ENCODE measurements around the gene SRR. TPM values are rescaled to one million over a fixed set of nuclear protein-coding genes. Genes with fewer than 3 reads are reported as not detected.

SRR gene
- total and polyA plus RNA-seq, 9 of the 15 experiments (the other 6 are each of a cell fraction or from before 2014, with no cell fraction given): 5.0 to 19.4 (median 7.9) TPM

- FAIRE-seq: no peak
- POLR2A ChIA-PET: interaction anchor here (0.7 kb wide), 1 partner anchor 1520 kb away, joined by 5 read pairs; no protein-coding TSS in a partner anchor
- no peaks in the 10 kb centered on the region for H3K79me2 ChIP-seq (ENCODE audit: control insufficient read depth, insufficient read depth, low read length)
- WGBS (ENCODE audit: insufficient coverage, low coverage, missing lambda C conversion rate): 88% methylated on average over 11 of the region's 13 CpGs
- in situ Hi-C loops (cut with MboI): no loop called here
- no TSS peak for BruUV-seq (replicated peaks)
- CTCF ChIA-PET (ENCODE audit: low intra/inter-chr PET ratio): no interaction called here
- no peaks in the 10 kb centered on the region for H3K27me3 ChIP-seq (ENCODE audit: control insufficient read depth in 2 of 2, insufficient read depth in 2 of 2, low read length in 2 of 2)
- no peaks in the 10 kb centered on the region for H3K9me1 ChIP-seq (ENCODE audit: control insufficient read depth, insufficient read depth, low read length)
- TF ChIP-seq MECOM (CRISPR knock-in tag; IDR thresholded peaks at IDR 0.05): no peak
- no peak for TF ChIP-seq RBM22 (IDR thresholded peaks at IDR 0.05; ENCODE audit: low read depth, low read length, poor library complexity, severe bottlenecking)
- no peak for TF ChIP-seq CBFA2T2 (conservative IDR thresholded peaks at IDR 0.05)
- TF ChIP-seq E2F3 (CRISPR knock-in tag; IDR thresholded peaks at IDR 0.05): no peak
- TF ChIP-seq U2AF2 (optimal IDR thresholded peaks at IDR 0.05; ENCODE audit: low read depth, low read length): no peak
- TF ChIP-seq SFPQ (IDR thresholded peaks at IDR 0.05; ENCODE audit: low read depth, low read length): no peak
- no peak for TF ChIP-seq ATF7 (IDR thresholded peaks at IDR 0.05)
- no peak overlapping the region for H2AFZ ChIP-seq (ENCODE audit: low read depth, low read length)
- intact Hi-C loops (cut with micrococcal nuclease): no loop called here
- no peaks in the 10 kb centered on the region for H3K9me3 ChIP-seq (replicated peaks; ENCODE audit: control insufficient read depth, insufficient read depth, low read depth, low read length)
- no peak for ATAC-seq
- no peak overlapping the region for H3K9ac ChIP-seq (ENCODE audit: insufficient read depth in 1 of 2, low read depth in 2 of 2, low read length in 2 of 2)
- H3K4me3 ChIP-seq: no peak overlapping the region
- H3K36me3 ChIP-seq (ENCODE audit: control insufficient read depth, insufficient read depth, low read length): peaks cover 14% of the 10 kb centered on the region; the same call in 1 of the 3 replicates
- no peak overlapping the region for H3K4me2 ChIP-seq (ENCODE audit: insufficient read depth, low read length)
- H3K27ac ChIP-seq (ENCODE audit: extremely low read depth, low read depth, low read length): no peak overlapping the region
- DNase-seq (ENCODE audit: extremely low read depth in 1 of 4, low spot score in 3 of 4): no peak
- H3K4me1 ChIP-seq (replicated peaks in 1 of 2; ENCODE audit: control insufficient read depth in 2 of 2, insufficient read depth in 2 of 2, low read length in 2 of 2): 0 out of 5 replicates have a peak, but pooled peaks cover 0 to 3% of the 10 kb centered on the region in 2 experiments
- H4K20me1 ChIP-seq (replicated peaks; ENCODE audit: control insufficient read depth, insufficient read depth, low read length): no peaks in the 10 kb centered on the region
Observed at GRCh38 chr17:2266045-2266864, 37.5 kb upstream of the SRR start.
